PC-9 (cell line): ENCODE results near the gene UBE2B. TPM values are rescaled to one million over a fixed set of nuclear protein-coding genes. Genes with fewer than 3 reads are reported as not detected.

ENCODE experiments used
- BruUV-seq: library from RNA; stranded (reverse); fragments of 400-500 nt; replicated peaks from 2 replicates; lab custom pipeline; 2021; lab: Mats Ljungman, UMichigan
- CTCF ChIA-PET: fragments of 300-600 bp; sonication (Branson Sonifier 250); formaldehyde crosslinking; loops from one replicate; lab custom pipeline; 2022; ENCODE audit warnings: antibody characterized with exemption; lab: Charles Lee
- POLR2A ChIA-PET: fragments of 300-600 bp; sonication (Branson Sonifier 250); formaldehyde crosslinking; loops from one replicate; lab custom pipeline; 2022; ENCODE audit warnings: antibody characterized with exemption; ENCODE audit not compliant: unreplicated experiment; lab: Charles Lee
- DNase-seq, 2 experiments: peaks; one replicate each; pipeline versions ENCODE4 v3.0.0 to v3.0.0-alpha.2; 2015 to 2022; ENCODE audit warnings: mixed read lengths in 1 of 2
- H2AFZ ChIP-seq: fragments of 200-600 bp; sonication (generic); 2 replicates; pipeline ENCODE4 v1.8.1; 2017; ENCODE audit warnings: antibody characterized with exemption
- H3F3A ChIP-seq: fragments of 200-600 bp; sonication (generic); 2 replicates; pipeline ENCODE4 v1.8.1; 2017; ENCODE audit warnings: antibody characterized with exemption, mild to moderate bottlenecking, low read depth; ENCODE audit not compliant: insufficient read depth
- H3K27ac ChIP-seq: fragments of 200-600 bp; sonication (generic); 2 replicates; pipeline ENCODE4 v1.6.1; 2016; ENCODE audit warnings: mixed run types
- H3K27me3 ChIP-seq: fragments of 200-600 bp; sonication (generic); 2 replicates; pipeline ENCODE4 v1.6.1; 2016; ENCODE audit warnings: low read depth, mixed run types; ENCODE audit not compliant: insufficient read depth
- H3K36me3 ChIP-seq: fragments of 200-600 bp; sonication (generic); 2 replicates; pipeline ENCODE4 v1.6.1; 2016; ENCODE audit warnings: low read depth, mixed run types
- H3K4me1 ChIP-seq: fragments of 200-600 bp; sonication (generic); replicated peaks from 2 replicates; pipeline ENCODE4 v1.6.1; 2016; ENCODE audit warnings: mixed run types; ENCODE audit not compliant: insufficient read depth
- H3K4me2 ChIP-seq: fragments of 200-600 bp; sonication (generic); 2 replicates; pipeline ENCODE4 v1.6.1; 2017; ENCODE audit warnings: mixed run types
- H3K4me3 ChIP-seq: fragments of 200-600 bp; sonication (generic); 2 replicates; pipeline ENCODE4 v1.6.1; 2016; ENCODE audit warnings: mixed run types
- H3K79me2 ChIP-seq: fragments of 200-600 bp; sonication (generic); 2 replicates; pipeline ENCODE4 v1.6.1; 2017; ENCODE audit warnings: low read depth, mixed run types
- H3K9me2 ChIP-seq: fragments of 200-600 bp; sonication (generic); 2 replicates; pipeline ENCODE4 v1.8.1; 2017; ENCODE audit warnings: mild to moderate bottlenecking; ENCODE audit not compliant: insufficient read depth
- H3K9me3 ChIP-seq: fragments of 200-600 bp; sonication (generic); 2 replicates; pipeline ENCODE4 v1.8.1; 2016; ENCODE audit warnings: low read depth; ENCODE audit not compliant: insufficient read depth
- H4K20me1 ChIP-seq: fragments of 200-600 bp; sonication (generic); 2 replicates; pipeline ENCODE4 v1.8.1; 2017; ENCODE audit not compliant: insufficient read depth
- EZH2 ChIP-seq: fragments of 200-600 bp; sonication (generic); IDR thresholded peaks from 2 replicates; pipeline ENCODE4 v1.8.0; 2017; ENCODE audit warnings: antibody characterized with exemption, low read depth
- intact Hi-C: fragments of 100-400 bp; cut with micrococcal nuclease; formaldehyde crosslinking; loops from one replicate; pipeline ENCODE4 v1.10.0; 2022; ENCODE audit not compliant: unreplicated experiment
- total RNA-seq: library from RNA; stranded (reverse); gene quantifications from 2 replicates; pipeline ENCODE4 v1.2.3, GENCODE V29; 2021
- TF ChIP-seq, protein P1 (sequence below): fragments of 200-600 bp; sonication (generic); conservative IDR thresholded peaks from 2 replicates; pipeline ENCODE4 v1.6.1; 2017; ENCODE audit warnings: mixed run types, antibody characterized with exemption, mild to moderate bottlenecking, moderate library complexity

Gene UBE2B
- total RNA-seq, 1 experiment from 2014 or later = 85.5 TPM

DNA sequence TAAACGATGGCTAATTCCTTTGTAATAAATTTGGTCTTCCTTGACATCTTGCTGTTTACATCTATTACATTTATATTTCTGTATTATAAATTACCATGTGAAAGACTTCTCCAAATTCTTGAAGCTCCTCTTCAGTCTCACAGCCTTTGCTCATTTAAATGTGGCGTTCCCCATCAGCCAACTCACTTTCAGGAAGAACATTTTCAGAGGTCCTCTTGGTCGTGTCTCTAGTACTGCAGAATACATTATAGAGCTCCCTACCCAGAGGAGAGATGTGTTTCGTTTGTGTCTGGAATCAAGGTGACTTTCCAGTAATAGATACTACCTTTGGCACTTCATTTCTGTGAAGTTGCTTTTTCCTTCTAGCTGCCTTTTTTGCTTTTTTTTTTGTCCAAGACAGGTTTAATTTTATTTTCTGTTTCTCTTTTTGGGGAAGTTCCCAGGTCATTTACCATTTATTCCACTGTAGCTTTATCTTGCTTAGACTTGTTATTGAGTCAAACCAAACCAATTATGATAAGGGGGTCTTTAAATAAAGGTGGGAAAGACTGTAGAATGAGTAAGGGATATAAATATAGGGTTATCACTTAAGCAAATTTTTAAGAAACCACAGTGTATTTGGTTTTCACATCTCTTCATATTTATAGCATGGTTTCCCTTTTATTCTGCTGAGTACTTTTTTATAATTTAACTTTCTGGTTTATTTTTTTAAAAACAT lies 12.8 kb downstream of the UBE2B start:
- Histone ChIP-seq H2AFZ (no peak overlapping the region), H3K36me3 (peaks cover 45% of the 10 kb centered on the region), H4K20me1 (peaks cover 16% of the 10 kb centered on the region; the same call in 1 of the 2 replicates), H3K4me1 (no peaks in the 10 kb centered on the region), H3K4me2 (no peak overlapping the region), H3K27ac (no peak overlapping the region), H3K4me3 (no peak overlapping the region), H3K9me3 (no peaks in the 10 kb centered on the region), H3F3A (peaks cover 4% of the 10 kb centered on the region; the same call in 1 of the 2 replicates), H3K27me3 (no peaks in the 10 kb centered on the region), H3K9me2 (no peaks in the 10 kb centered on the region), H3K79me2 (no peaks in the 10 kb centered on the region)
- BruUV-seq = no TSS peak
- ChIA-PET POLR2A (interaction anchor here (0.7 kb wide), 1 partner anchor 657 kb away, joined by 4 read pairs; no protein-coding TSS in a partner anchor), CTCF (no interaction called here)
- intact Hi-C loops = no loop called here
- TF ChIP-seq, protein P1, sequence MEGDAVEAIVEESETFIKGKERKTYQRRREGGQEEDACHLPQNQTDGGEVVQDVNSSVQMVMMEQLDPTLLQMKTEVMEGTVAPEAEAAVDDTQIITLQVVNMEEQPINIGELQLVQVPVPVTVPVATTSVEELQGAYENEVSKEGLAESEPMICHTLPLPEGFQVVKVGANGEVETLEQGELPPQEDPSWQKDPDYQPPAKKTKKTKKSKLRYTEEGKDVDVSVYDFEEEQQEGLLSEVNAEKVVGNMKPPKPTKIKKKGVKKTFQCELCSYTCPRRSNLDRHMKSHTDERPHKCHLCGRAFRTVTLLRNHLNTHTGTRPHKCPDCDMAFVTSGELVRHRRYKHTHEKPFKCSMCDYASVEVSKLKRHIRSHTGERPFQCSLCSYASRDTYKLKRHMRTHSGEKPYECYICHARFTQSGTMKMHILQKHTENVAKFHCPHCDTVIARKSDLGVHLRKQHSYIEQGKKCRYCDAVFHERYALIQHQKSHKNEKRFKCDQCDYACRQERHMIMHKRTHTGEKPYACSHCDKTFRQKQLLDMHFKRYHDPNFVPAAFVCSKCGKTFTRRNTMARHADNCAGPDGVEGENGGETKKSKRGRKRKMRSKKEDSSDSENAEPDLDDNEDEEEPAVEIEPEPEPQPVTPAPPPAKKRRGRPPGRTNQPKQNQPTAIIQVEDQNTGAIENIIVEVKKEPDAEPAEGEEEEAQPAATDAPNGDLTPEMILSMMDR = no peak
- TF ChIP-seq EZH2 = no peak
- DNase-seq = no peak

- Histone ChIP-seq H3K4me2 (no peak overlapping the region), H3K36me3 (peaks cover 54% of the 10 kb centered on the region), H3K4me1 (no peaks in the 10 kb centered on the region), H2AFZ (no peak overlapping the region), H3K9me3 (no peaks in the 10 kb centered on the region), H3K9me2 (no peaks in the 10 kb centered on the region), H3K4me3 (no peak overlapping the region), H3K27me3 (no peaks in the 10 kb centered on the region), H3K79me2 (no peaks in the 10 kb centered on the region), H3K27ac (no peak overlapping the region), H4K20me1 (peaks cover 21% of the 10 kb centered on the region), H3F3A (peaks cover 13% of the 10 kb centered on the region)
- BruUV-seq = no TSS peak
- TF ChIP-seq, protein P1 = no peak
- no peak for TF ChIP-seq EZH2
- ChIA-PET CTCF (no interaction called here), POLR2A (no interaction called here)
- DNase-seq = no peak
- intact Hi-C loops = no loop called here
Observed at GRCh38 chr5:134387443-134387842, 16.1 kb downstream of the UBE2B start.

GRCh38 chr5:134392301-134392700 lies 20.9 kb downstream of the UBE2B start:
- intact Hi-C loops = no loop called here
- ChIA-PET CTCF (no interaction called here), POLR2A (no interaction called here)

More at GRCh38 chr5:134392301-134392700, 20.9 kb downstream of the UBE2B start:
- no peak overlapping the region for H2AFZ ChIP-seq
- no peak overlapping the region for H3K4me3 ChIP-seq
- H3K9me3 ChIP-seq = no peaks in the 10 kb centered on the region
- no peak overlapping the region for H3K4me2 ChIP-seq
- no peaks in the 10 kb centered on the region for H3K9me2 ChIP-seq
- no peaks in the 10 kb centered on the region for H3K4me1 ChIP-seq
- H3K27ac ChIP-seq = no peak overlapping the region
- H4K20me1 ChIP-seq = peaks cover 9% of the 10 kb centered on the region
- no peaks in the 10 kb centered on the region for H3K27me3 ChIP-seq
- H3K79me2 ChIP-seq = no peaks in the 10 kb centered on the region
- peaks cover 19% of the 10 kb centered on the region for H3F3A ChIP-seq
- TF ChIP-seq, protein P1 = no peak
- no peak for TF ChIP-seq EZH2
- no TSS peak for BruUV-seq
- DNase-seq = no peak
- H3K36me3 ChIP-seq = peaks cover 43% of the 10 kb centered on the region
